Mesendoderm (in vitro differentiated cells): ENCODE data around the gene BICDL2.

Source experiments
- DNase-seq: peaks from one replicate; pipeline ENCODE4 v3.0.0; 2013
- H2AK5ac ChIP-seq: 2 replicates; pipeline ENCODE4 v1.6.1; 2013; ENCODE audit warnings: low read length, inconsistent platforms
- H2BK120ac ChIP-seq: 2 replicates; pipeline ENCODE4 v1.6.1; 2013; ENCODE audit warnings: low read depth, mild to moderate bottlenecking, low read length, moderate library complexity, mixed read lengths
- H2BK15ac ChIP-seq: replicated peaks from 2 replicates; pipeline ENCODE4 v1.6.1; 2013; ENCODE audit warnings: low read depth, mild to moderate bottlenecking, moderate library complexity
- H2BK5ac ChIP-seq: 2 replicates; pipeline ENCODE4 v1.6.1; 2013; ENCODE audit warnings: low read length, inconsistent platforms
- H3K18ac ChIP-seq: 2 replicates; pipeline ENCODE4 v1.6.1; 2013; ENCODE audit warnings: mild to moderate bottlenecking, low read length, mixed read lengths
- H3K23ac ChIP-seq: one replicate; pipeline ENCODE4 v1.6.1; 2013; ENCODE audit warnings: low read length
- H3K27ac ChIP-seq: 2 replicates; pipeline ENCODE4 v1.5.1; 2013; ENCODE audit warnings: low read depth, mild to moderate bottlenecking, inconsistent platforms, low read length, moderate library complexity
- H3K27me3 ChIP-seq: 2 replicates; pipeline ENCODE4 v1.6.1; 2013; ENCODE audit warnings: low read length, control low read depth, mild to moderate bottlenecking, inconsistent platforms; ENCODE audit not compliant: insufficient read depth, poor library complexity
- H3K36me3 ChIP-seq: 2 replicates; pipeline ENCODE4 v1.6.1; 2013; ENCODE audit warnings: low read length, inconsistent platforms; ENCODE audit not compliant: control insufficient read depth, insufficient read depth
- H3K4ac ChIP-seq: one replicate; pipeline ENCODE4 v1.6.1; 2013; ENCODE audit warnings: low read depth, mild to moderate bottlenecking, low read length, moderate library complexity
- H3K4me1 ChIP-seq: 2 replicates; pipeline ENCODE4 v1.6.1; 2013; ENCODE audit warnings: low read depth, low read length, inconsistent platforms; ENCODE audit not compliant: control insufficient read depth
- H3K4me2 ChIP-seq: 2 replicates; pipeline ENCODE4 v1.6.1; 2013; ENCODE audit warnings: low read length
- H3K4me3 ChIP-seq: 2 replicates; pipeline ENCODE4 v1.5.1; 2013; ENCODE audit warnings: mild to moderate bottlenecking, low read length
- H3K56ac ChIP-seq: one replicate; pipeline ENCODE4 v1.6.1; 2013; ENCODE audit warnings: low read length
- H3K79me1 ChIP-seq: 2 replicates; pipeline ENCODE4 v1.6.1; 2013; ENCODE audit warnings: low read length, inconsistent platforms
- H3K79me2 ChIP-seq: 2 replicates; pipeline ENCODE4 v1.6.1; 2013; ENCODE audit warnings: mild to moderate bottlenecking, low read length; ENCODE audit not compliant: control insufficient read depth, insufficient read depth
- H3K9ac ChIP-seq: 2 replicates; pipeline ENCODE4 v1.6.1; 2013; ENCODE audit warnings: low read length, inconsistent platforms
- H4K5ac ChIP-seq: one replicate; pipeline ENCODE4 v1.6.1; 2013; ENCODE audit warnings: low read length
- H4K8ac ChIP-seq: one replicate; pipeline ENCODE4 v1.6.1; 2013; ENCODE audit warnings: low read depth, mild to moderate bottlenecking, control low read depth, low read length, moderate library complexity
- WGBS: extraction: QIAGEN DNeasy Blood & Tissue Kit; methylation state at CpG from one replicate; pipeline ENCODE4 v1.1.7; 2013; ENCODE audit warnings: low lambda C conversion rate, missing lambda C conversion rate; ENCODE audit not compliant: insufficient coverage; ENCODE audit errors: extremely low coverage; 5-methylcytosine and 5-hydroxymethylcytosine counted together

The BICDL2 gene

DNA sequence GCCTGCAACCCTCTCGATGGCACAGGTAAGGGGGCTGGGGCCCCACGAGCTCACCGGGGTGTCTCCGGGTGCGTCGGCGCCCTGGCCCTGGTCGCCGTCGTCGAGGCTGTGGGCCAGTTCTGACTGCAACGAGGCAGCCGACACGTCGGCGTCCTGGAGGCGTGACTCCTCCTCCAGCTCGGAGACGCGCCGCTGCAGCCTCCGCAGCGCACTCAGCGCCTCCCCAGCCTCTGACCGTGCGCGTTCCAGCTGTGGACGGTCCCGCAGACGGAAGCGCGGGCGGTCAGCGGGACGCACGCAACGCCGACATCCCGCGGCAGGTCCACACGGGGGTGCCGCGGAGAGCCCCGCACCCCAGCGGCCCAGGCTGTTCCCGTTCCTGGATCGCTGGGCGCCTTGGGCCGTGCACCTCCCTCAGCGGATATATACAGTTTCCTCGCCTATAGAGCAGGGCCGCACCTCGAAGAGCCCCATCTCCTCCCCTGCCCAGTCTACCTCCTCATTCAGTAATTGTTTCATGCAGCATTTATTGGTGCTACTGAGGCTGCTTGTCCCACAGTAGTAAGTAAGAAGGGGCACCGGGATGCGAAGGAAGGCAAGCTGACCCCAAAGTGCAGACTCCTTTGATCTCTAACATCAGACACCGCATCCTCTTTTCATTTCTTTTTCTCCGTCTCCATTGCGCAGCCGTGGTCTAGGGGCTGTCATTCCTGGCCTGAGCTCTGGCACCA, 7.1 kb downstream of the BICDL2 start:
- Histone ChIP-seq H3K4ac (no peak overlapping the region), H3K18ac (no peak overlapping the region), H3K23ac (no peak overlapping the region), H2BK5ac (no peak overlapping the region), H2BK120ac (no peak overlapping the region), H3K4me1 (no peaks in the 10 kb centered on the region), H3K79me1 (no peaks in the 10 kb centered on the region), H3K9ac (no peak overlapping the region), H3K56ac (no peak overlapping the region), H2AK5ac (no peak overlapping the region), H3K27ac (no peak overlapping the region), H3K27me3 (no peaks in the 10 kb centered on the region), H3K4me3 (no peak overlapping the region), H2BK15ac (no peak overlapping the region), H4K5ac (no peak overlapping the region), H3K79me2 (no peaks in the 10 kb centered on the region), H4K8ac (no peak overlapping the region), H3K4me2 (no peak overlapping the region), H3K36me3 (peaks cover 8% of the 10 kb centered on the region)
- DNase-seq: no peak
- no CpG with 5 or more reads among the region's 59 CpGs for WGBS

- no CpG with 5 or more reads among the region's 15 CpGs for WGBS
- no peak overlapping the region for H4K5ac ChIP-seq
- peak overlapping the region; percentile 15 for H3K9ac ChIP-seq
- no peak overlapping the region for H3K23ac ChIP-seq
- H3K4me2 ChIP-seq: no peak overlapping the region
- H2AK5ac ChIP-seq: no peak overlapping the region
- no peak overlapping the region for H3K27ac ChIP-seq
- no peak overlapping the region for H2BK120ac ChIP-seq
- peaks cover 8% of the 10 kb centered on the region for H3K36me3 ChIP-seq
- H3K4ac ChIP-seq: no peak overlapping the region
- H3K4me3 ChIP-seq: no peak overlapping the region
- DNase-seq: no peak
- H3K79me2 ChIP-seq: no peaks in the 10 kb centered on the region
- no peak overlapping the region for H2BK5ac ChIP-seq
- no peak overlapping the region for H2BK15ac ChIP-seq
- no peak overlapping the region for H3K18ac ChIP-seq
- no peak overlapping the region for H4K8ac ChIP-seq
- H3K27me3 ChIP-seq: no peaks in the 10 kb centered on the region
- H3K56ac ChIP-seq: no peak overlapping the region
- no peaks in the 10 kb centered on the region for H3K79me1 ChIP-seq
- H3K4me1 ChIP-seq: no peaks in the 10 kb centered on the region
These were observed 7.9 kb downstream of the BICDL2 start for GRCh38 chr16:3028716-3029319.

GRCh38 chr16:3027983-3028715, 8.6 kb downstream of the BICDL2 start:
- no peak overlapping the region for H3K27ac ChIP-seq
- H4K5ac ChIP-seq: no peak overlapping the region
- H3K4me3 ChIP-seq: no peak overlapping the region
- H3K4me1 ChIP-seq: peaks cover 1% of the 10 kb centered on the region
- WGBS: no CpG with 5 or more reads among the region's 58 CpGs
- peak overlapping the region; percentile 31 for H3K4me2 ChIP-seq
- peak; percentile 93 for DNase-seq
- H2BK120ac ChIP-seq: no peak overlapping the region
- H3K79me1 ChIP-seq: peaks cover under 1% of the 10 kb centered on the region
- H3K56ac ChIP-seq: peak overlapping the region; percentile 64
- H3K9ac ChIP-seq: peak overlapping the region; percentile 47
- no peaks in the 10 kb centered on the region for H3K27me3 ChIP-seq
- no peak overlapping the region for H2AK5ac ChIP-seq
- H3K79me2 ChIP-seq: no peaks in the 10 kb centered on the region
- no peak overlapping the region for H3K23ac ChIP-seq
- no peak overlapping the region for H2BK15ac ChIP-seq
- no peak overlapping the region for H4K8ac ChIP-seq
- H3K4ac ChIP-seq: no peak overlapping the region
- no peak overlapping the region for H3K18ac ChIP-seq
- H3K36me3 ChIP-seq: peaks cover 8% of the 10 kb centered on the region
- H2BK5ac ChIP-seq: no peak overlapping the region

GRCh38 chr16:3027489-3027795, 9.3 kb downstream of the BICDL2 start:
- no peak overlapping the region for H2BK120ac ChIP-seq
- H2AK5ac ChIP-seq: no peak overlapping the region
- H3K4ac ChIP-seq: no peak overlapping the region
- peaks cover 8% of the 10 kb centered on the region for H3K4me1 ChIP-seq
- H4K5ac ChIP-seq: no peak overlapping the region
- H4K8ac ChIP-seq: no peak overlapping the region
- H3K23ac ChIP-seq: no peak overlapping the region
- no peak overlapping the region for H3K4me3 ChIP-seq
- no CpG with 5 or more reads among the region's 8 CpGs for WGBS
- H2BK5ac ChIP-seq: no peak overlapping the region
- peaks cover 8% of the 10 kb centered on the region for H3K36me3 ChIP-seq
- H3K79me2 ChIP-seq: no peaks in the 10 kb centered on the region
- H2BK15ac ChIP-seq: no peak overlapping the region
- H3K18ac ChIP-seq: no peak overlapping the region
- peaks cover 5% of the 10 kb centered on the region for H3K79me1 ChIP-seq
- H3K27ac ChIP-seq: no peak overlapping the region
- H3K56ac ChIP-seq: no peak overlapping the region
- H3K9ac ChIP-seq: no peak overlapping the region
- DNase-seq: no peak
- H3K27me3 ChIP-seq: no peaks in the 10 kb centered on the region
- no peak overlapping the region for H3K4me2 ChIP-seq

- Histone ChIP-seq H3K4me1 (peaks cover 11% of the 10 kb centered on the region), H3K56ac (no peak overlapping the region), H2BK5ac (no peak overlapping the region), H4K5ac (no peak overlapping the region), H2BK15ac (no peak overlapping the region), H3K9ac (no peak overlapping the region), H3K18ac (no peak overlapping the region), H2BK120ac (no peak overlapping the region), H3K4ac (no peak overlapping the region), H3K4me3 (no peak overlapping the region), H3K79me2 (no peaks in the 10 kb centered on the region), H2AK5ac (no peak overlapping the region), H3K27me3 (no peaks in the 10 kb centered on the region), H3K4me2 (no peak overlapping the region), H3K36me3 (peaks cover 8% of the 10 kb centered on the region), H3K79me1 (peaks cover 5% of the 10 kb centered on the region), H3K27ac (no peak overlapping the region), H4K8ac (no peak overlapping the region), H3K23ac (no peak overlapping the region)
- WGBS: no CpG with 5 or more reads among the region's 24 CpGs
- DNase-seq: no peak
These were observed 9.9 kb downstream of the BICDL2 start for GRCh38 chr16:3026609-3027488.
